Stromal cell of bone marrow (primary cell): ENCODE data around the gene BTG2.

Experiments
- DNase-seq: peaks from one replicate; pipeline ENCODE4 v3.0.0-alpha.2; 2012; ENCODE audit warnings: low read depth

The BTG2 gene

GRCh38 chr1:203276916-203277545, 28.3 kb upstream of the BTG2 start:
- DNase-seq: no peak

GRCh38 chr1:203278082-203278884, 27.0 kb upstream of the BTG2 start:
- peak; percentile 68 for DNase-seq

GRCh38 chr1:203278885-203279406, 26.4 kb upstream of the BTG2 start:
- DNase-seq: no peak

- no peak for DNase-seq
Measured at GRCh38 chr1:203280061-203280460, 25.3 kb upstream of the BTG2 start.

GRCh38 chr1:203281033-203281432, 24.3 kb upstream of the BTG2 start:
- DNase-seq: no peak

GRCh38 chr1:203281851-203282661, 23.3 kb upstream of the BTG2 start:
- DNase-seq: no peak

- no peak for DNase-seq
Measured at GRCh38 chr1:203282720-203283542, 22.4 kb upstream of the BTG2 start.

GRCh38 chr1:203283597-203283996, 21.7 kb upstream of the BTG2 start:
- DNase-seq: no peak

- DNase-seq: no peak
Measured at GRCh38 chr1:203284411-203285123, 20.8 kb upstream of the BTG2 start.

GRCh38 chr1:203286161-203286984, 18.9 kb upstream of the BTG2 start:
- no peak for DNase-seq

GRCh38 chr1:203287109-203287893, 18.0 kb upstream of the BTG2 start:
- no peak for DNase-seq

- DNase-seq: no peak
Measured at GRCh38 chr1:203287898-203288297, 17.4 kb upstream of the BTG2 start.

- no peak for DNase-seq
Measured at GRCh38 chr1:203288400-203288799, 16.9 kb upstream of the BTG2 start.

GRCh38 chr1:203289281-203289981, 15.9 kb upstream of the BTG2 start:
- DNase-seq: no peak

- no peak for DNase-seq
Measured at GRCh38 chr1:203289982-203290260, 15.4 kb upstream of the BTG2 start.

- DNase-seq: no peak
Measured at GRCh38 chr1:203290261-203291089, 14.8 kb upstream of the BTG2 start.

- DNase-seq: no peak
Measured at GRCh38 chr1:203291201-203292096, 13.9 kb upstream of the BTG2 start.
